Kidney (tissue), 14 donors: ENCODE data around the gene NAT16. TPM values are rescaled to one million over a fixed set of nuclear protein-coding genes. Genes with fewer than 3 reads are reported as not detected.
A peak's percentile ranks its signal among the peaks of the same experiment; 100 is the strongest.

ENCODE experiments used
- DNase-seq, 5 donors: peaks; one replicate each; pipeline ENCODE4 v3.0.0-alpha.2; 2013 to 2020
- FAIRE-seq: peaks from 2 replicates; lab custom pipeline; 2012; peaks lifted over from hg19 to GRCh38; lab: Jason Lieb, UNC
- H3K27ac ChIP-seq, 2 donors: one replicate each; pipeline ENCODE4 v1.7.0; 2013; ENCODE audit warnings: low read depth in 2 of 2, low read length in 2 of 2, inconsistent platforms in 1 of 2
- H3K27me3 ChIP-seq: one replicate; pipeline ENCODE4 v1.7.1; 2013; ENCODE audit warnings: low read length, inconsistent platforms; ENCODE audit not compliant: control insufficient read depth, insufficient read depth
- H3K36me3 ChIP-seq, 3 donors: one replicate each; pipeline versions ENCODE4 v1.7.0 to v1.7.1; 2013; ENCODE audit warnings: low read length in 3 of 3, control low read depth in 1 of 3, inconsistent platforms in 1 of 3; ENCODE audit not compliant: insufficient read depth in 3 of 3, control insufficient read depth in 2 of 3
- H3K4me1 ChIP-seq, 3 donors: one replicate each; pipeline versions ENCODE4 v1.7.0 to v1.7.1; 2013; ENCODE audit warnings: low read length in 3 of 3, inconsistent platforms in 1 of 3, low read depth in 1 of 3; ENCODE audit not compliant: control insufficient read depth in 2 of 3, insufficient read depth in 2 of 3
- H3K4me3 ChIP-seq, 3 donors: one replicate each; pipeline versions ENCODE4 v1.7.0 to v1.8.1; 2013; ENCODE audit warnings: low read length in 3 of 3, control low read depth in 1 of 3, inconsistent platforms in 1 of 3
- H3K9ac ChIP-seq, 3 donors: one replicate each; pipeline versions ENCODE4 v1.7.0 to v1.7.1; 2013; ENCODE audit warnings: low read length in 3 of 3, control low read depth in 1 of 3, inconsistent platforms in 1 of 3
- H3K9me3 ChIP-seq, 3 donors: one replicate each; pipeline versions ENCODE4 v1.7.0 to v1.7.1; 2013; ENCODE audit warnings: low read length in 3 of 3, control low read depth in 1 of 3, inconsistent platforms in 1 of 3; ENCODE audit not compliant: control insufficient read depth in 2 of 3, insufficient read depth in 1 of 3
- CTCF ChIP-seq: IDR thresholded peaks from 3 replicates; pipeline ENCODE4 v1.5.1; 2012; ENCODE audit warnings: mild to moderate bottlenecking, moderate library complexity, borderline replicate concordance; ENCODE audit not compliant: insufficient read depth; ENCODE audit errors: extremely low read depth
- intact Hi-C: fragments of 100-400 bp; cut with DNase I; formaldehyde crosslinking; loops from one replicate; pipeline ENCODE4 v1.11.1; 2022
- polyA plus RNA-seq: library from polyadenylated mRNA; stranded (reverse); fragments of 350-450 nt; fragmentation: Illumina TruSeq; extraction: RNeasy Lipid Tissue Mini Kit (QIAGEN cat#74804); gene quantifications from one replicate; pipeline ENCODE4 v1.2.3, GENCODE V29; 2014; ENCODE audit warnings: low read depth, low replicate concordance; ENCODE audit not compliant: insufficient read depth
- total RNA-seq: library from RNA; stranded (reverse); fragmentation: NEBNext Ultra II Directional; extraction: Animal tissue kit (Norgen Biotek cat#: 25700); gene quantifications from one replicate; pipeline ENCODE4 v1.2.1, GENCODE V29; 2021
- donor health status: control.
- donor health status: control.
- donor health status: control.
- donor health status: control.
- donor health status: control.
- donor health status: DM: yes; HTN: yes; CAD: no.
- donor health status: Normal renal cell carcinoma (clear cell type).

Gene NAT16
- total and polyA plus RNA-seq, 2 donors from 2014 or later: not detected

GRCh38 chr7:101128040-101128834 lies 51.9 kb downstream of the NAT16 start:
- H3K4me3 ChIP-seq: peak overlapping the region in 1 of 3 donors; percentile 4
- no peaks in the 10 kb centered on the region for H3K9me3 ChIP-seq
- no peaks in the 10 kb centered on the region for H3K36me3 ChIP-seq
- H3K9ac ChIP-seq: no peak overlapping the region
- TF ChIP-seq CTCF: no peak
- intact Hi-C loops: no loop called here
- no peak for FAIRE-seq
- H3K27me3 ChIP-seq: no peaks in the 10 kb centered on the region
- H3K27ac ChIP-seq: no peak overlapping the region
- peaks cover 0 to 17% (median 7%) of the 10 kb centered on the region in 3 donors for H3K4me1 ChIP-seq
- no peak for DNase-seq

DNA sequence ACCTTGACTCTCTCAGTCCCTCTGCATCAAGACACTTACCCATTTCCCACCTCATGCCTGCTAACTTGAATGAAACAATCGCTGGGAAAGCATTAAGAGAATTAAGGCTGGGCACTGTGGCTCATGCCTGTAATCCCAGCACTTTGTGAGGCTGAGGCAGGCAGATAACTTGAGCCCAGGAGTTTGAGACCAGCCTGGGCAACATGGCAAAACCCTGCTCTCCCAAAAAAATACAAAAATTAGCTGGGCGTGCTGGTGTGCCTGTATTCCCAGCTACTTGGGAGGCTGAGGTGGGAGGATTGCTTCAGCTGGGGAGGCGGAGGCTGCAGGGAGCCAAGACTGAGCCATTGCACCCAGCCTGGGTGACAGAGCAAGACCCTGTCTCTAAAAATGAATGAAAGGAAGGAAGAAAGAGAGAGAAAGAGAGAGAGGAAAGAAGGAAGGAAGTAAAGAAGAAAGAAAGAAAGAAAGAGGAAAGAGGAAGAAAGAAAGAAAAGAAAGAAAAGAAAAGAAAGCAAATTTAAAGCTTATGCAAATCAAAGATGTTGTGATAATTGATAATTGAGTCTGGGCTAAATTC lies 52.5 kb downstream of the NAT16 start:
- FAIRE-seq (no peak), DNase-seq (no peak)
- TF ChIP-seq CTCF: no peak
- Histone ChIP-seq H3K27me3 (no peaks in the 10 kb centered on the region), H3K36me3 (no peaks in the 10 kb centered on the region), H3K9ac (peak overlapping the region in 1 of 3 donors; percentile 40), H3K4me3 (peak overlapping the region; percentile 20 to 59 (median 58)), H3K9me3 (no peaks in the 10 kb centered on the region), H3K4me1 (peaks cover 0 to 17% (median 7%) of the 10 kb centered on the region in 3 donors), H3K27ac (no peak overlapping the region)
- intact Hi-C loops: no loop called here

- intact Hi-C loops: no loop called here
- TF ChIP-seq CTCF: no peak
- peaks cover 0 to 18% (median 7%) of the 10 kb centered on the region in 3 donors for H3K4me1 ChIP-seq
- FAIRE-seq (no peak), DNase-seq (peak; percentile 90 to 98 (median 94))
- H3K4me3 ChIP-seq: peak within 1 kb of the TSS; percentile 20 to 59 (median 58)
- peak within 1 kb of the TSS; percentile 50 to 64 for H3K27ac ChIP-seq
- peak within 1 kb of the TSS in 1 of 3 donors; percentile 40 for H3K9ac ChIP-seq
- H3K9me3 ChIP-seq: no peaks in the 10 kb centered on the region
- H3K27me3 ChIP-seq: no peaks in the 10 kb centered on the region
- no peaks in the 10 kb centered on the region for H3K36me3 ChIP-seq
Observed at GRCh38 chr7:101126651-101127459, 53.2 kb downstream of the NAT16 start, which contains the start of gene SERPINE1. Gene SERPINE1, plus strand, starts transcription at chr7:101127104. Its CDS starts 1,290 bp downstream, at chr7:101128394.
